RPMI7951 (cell line): Measurements from ENCODE around the gene GRID2. TPM values are rescaled to one million over a fixed set of nuclear protein-coding genes. Genes with fewer than 3 reads are reported as not detected.
"Not testable (repeated sequence)": the region's sequence is repeated elsewhere in the genome, so short reads cannot be mapped to it uniquely, and the experiment has no call there.

ENCODE experiments used
- DNase-seq: peaks from one replicate; pipeline ENCODE4 v3.0.0-alpha.2; 2012; ENCODE audit warnings: low read depth
- total RNA-seq: library from RNA; depleted of rRNA; stranded (reverse); fragments of >200 nt; shearing (Covaris generic); gene quantifications from 2 replicates; pipeline ENCODE4 v1.2.3, GENCODE V29; 2014

GRID2 gene
- total RNA-seq, 1 experiment from 2014 or later, result 0.12 TPM

DNA sequence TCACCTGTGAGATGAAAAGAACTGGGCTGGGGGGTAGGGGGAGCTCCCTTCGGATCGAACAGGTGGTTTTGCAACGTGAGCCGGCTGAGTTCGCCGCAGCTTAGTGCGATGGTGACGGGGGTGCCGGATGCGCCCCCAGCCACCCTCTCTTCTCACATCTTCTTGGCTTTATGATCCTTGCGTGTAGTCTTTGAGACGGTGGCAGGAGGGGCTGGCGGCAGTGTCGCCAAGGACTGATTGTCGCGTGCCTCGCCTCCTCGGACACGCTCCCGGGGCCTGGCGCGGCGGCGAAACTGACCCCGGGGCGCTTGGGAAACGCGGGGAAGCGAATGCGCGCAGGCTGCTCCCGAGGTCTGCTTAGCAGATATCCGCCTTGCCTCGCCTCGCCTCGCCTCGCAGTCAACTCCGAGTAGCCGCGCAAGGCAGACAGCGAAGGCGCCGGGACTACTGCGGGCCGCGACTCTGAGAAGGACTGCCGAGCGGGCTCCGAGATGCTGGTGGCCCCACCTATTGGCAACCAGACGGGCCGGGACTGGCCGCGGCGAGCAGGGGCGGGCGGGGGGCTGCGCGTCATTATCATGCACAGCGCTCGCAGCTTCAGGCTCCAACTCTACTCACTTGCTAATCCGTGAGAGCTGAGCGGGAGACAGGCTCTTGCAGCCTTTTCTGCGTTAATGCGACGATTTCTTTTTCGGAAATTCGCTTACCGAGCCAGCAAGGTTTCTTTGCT, 1.5 kb downstream of the GRID2 start:
- DNase-seq, result peak; percentile 16

GRCh38 chr4:92305878-92306520, 2.2 kb downstream of the GRID2 start:
- no peak for DNase-seq

- no peak for DNase-seq
Observed at GRCh38 chr4:92307181-92307580, 3.4 kb downstream of the GRID2 start.

DNA sequence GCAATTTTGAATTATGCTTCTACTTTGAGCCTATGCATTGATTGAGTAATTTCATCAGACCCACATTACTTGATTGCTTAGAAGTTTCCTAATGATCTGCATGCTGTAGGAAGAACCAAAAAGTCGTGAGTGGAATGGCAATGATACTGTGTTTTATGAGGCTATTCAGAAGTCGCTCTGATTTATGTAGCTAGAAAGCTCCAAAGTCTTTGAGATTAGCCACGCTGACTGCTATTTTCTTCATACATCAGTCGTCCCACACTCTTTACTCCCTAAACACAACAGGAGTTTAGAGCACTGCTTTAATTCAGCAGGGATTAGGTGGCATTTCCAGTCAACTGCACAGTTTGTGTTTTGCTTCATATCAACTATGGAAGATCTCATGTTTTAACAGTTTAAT, 4.1 kb downstream of the GRID2 start:
- no peak for DNase-seq

- no peak for DNase-seq
Observed at GRCh38 chr4:92317047-92317446, 13.3 kb downstream of the GRID2 start.

DNA sequence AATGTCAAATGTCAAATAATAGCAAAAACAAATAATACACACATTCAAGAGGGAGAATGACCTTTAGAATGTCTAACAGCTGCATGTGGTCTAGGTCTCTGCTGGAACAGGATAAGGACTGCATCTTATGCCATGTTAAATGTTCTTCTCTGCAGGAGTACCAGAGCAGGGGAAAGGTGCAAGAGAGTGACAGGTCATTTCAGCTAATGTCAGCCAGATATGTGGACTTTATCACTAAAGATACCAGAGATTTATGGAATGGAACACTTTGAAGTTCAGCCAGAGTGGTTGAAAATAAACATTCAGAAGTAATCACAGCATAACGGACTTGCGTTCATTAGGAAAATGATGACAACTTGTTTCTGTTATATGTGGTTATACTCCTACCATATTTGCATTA, 24.3 kb downstream of the GRID2 start:
- no peak for DNase-seq

GRCh38 chr4:92333016-92333415, 29.2 kb downstream of the GRID2 start:
- no peak for DNase-seq

GRCh38 chr4:92334716-92335350, 31.1 kb downstream of the GRID2 start:
- no peak for DNase-seq

DNA sequence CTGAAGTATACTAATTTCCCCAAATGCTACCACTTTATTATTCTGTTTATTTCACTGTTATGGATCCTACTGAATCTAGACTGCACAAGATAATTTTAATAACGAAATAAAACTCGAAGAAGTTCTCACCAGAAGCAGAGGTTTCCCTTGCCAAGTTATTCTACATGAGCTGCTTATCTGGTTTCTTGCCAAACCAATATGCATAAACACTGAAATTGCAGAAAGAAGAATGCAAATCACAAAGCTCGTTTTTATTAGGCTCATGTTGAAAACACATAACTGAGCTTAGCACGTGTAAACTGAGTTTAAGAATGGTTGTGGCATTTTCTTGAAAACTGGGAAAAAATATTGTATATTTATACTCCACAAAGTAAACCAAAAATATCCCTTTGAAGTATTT, 35.9 kb downstream of the GRID2 start:
- DNase-seq, result no peak

DNA sequence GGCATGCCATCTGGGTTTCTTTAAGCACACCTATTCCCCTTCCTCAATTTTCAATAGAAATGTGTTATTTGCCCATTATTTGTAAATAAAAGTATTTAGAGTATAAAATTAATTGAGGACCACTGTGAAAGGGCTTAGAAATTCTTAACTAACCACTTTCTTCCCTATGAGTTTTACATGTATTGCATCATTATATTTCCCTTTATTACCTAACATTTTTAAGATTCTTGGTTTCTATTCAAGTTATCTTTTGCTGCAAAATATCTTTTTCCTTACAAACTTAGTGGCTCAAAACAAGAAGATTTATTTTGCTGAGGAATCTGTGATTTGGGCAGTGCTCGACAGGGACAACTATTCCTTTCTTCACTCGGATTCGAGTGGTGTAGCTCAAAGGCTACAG, 40.5 kb downstream of the GRID2 start:
- no peak for DNase-seq

GRCh38 chr4:92346289-92346688, 42.5 kb downstream of the GRID2 start:
- no peak for DNase-seq

DNA sequence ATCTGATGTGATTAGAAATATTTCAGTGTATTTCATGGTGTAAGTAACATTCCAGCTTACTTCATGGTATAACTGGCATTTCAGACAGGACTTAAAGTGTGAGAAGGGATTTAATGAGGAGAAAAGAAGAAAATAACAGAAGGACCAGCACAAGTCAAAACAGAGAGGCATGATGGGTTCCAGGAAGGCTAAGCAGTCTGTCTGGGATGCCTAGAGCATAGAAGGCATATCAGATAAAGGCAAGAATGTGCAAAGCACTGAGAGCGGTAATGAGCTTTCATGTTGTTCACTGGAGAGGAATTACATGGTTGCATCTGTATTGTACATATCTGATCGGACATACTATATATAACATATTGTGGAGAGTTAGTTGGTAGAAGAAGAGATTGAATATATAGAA, 54.2 kb downstream of the GRID2 start:
- DNase-seq, result no peak

GRCh38 chr4:92359491-92359890, 55.7 kb downstream of the GRID2 start:
- no peak for DNase-seq

DNA sequence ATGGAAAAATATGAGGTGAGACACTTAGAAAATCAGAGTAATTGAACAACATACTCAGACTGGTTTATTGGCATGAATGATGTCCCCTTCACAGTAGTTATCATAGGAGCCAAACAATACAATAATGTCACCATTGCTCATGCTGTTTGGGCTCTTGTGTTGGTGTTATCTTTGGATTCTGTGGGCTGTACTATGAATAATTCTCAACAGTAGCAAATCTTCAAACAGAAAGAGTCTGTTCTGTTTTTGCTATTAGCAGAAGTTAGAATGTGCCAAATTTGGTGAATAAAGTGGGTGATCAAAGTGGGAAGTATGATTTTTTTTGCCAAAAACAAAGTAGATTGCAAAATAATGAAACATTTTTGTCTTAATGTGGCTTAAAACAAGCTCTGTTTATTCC, 58.3 kb downstream of the GRID2 start:
- DNase-seq, result no peak

DNA sequence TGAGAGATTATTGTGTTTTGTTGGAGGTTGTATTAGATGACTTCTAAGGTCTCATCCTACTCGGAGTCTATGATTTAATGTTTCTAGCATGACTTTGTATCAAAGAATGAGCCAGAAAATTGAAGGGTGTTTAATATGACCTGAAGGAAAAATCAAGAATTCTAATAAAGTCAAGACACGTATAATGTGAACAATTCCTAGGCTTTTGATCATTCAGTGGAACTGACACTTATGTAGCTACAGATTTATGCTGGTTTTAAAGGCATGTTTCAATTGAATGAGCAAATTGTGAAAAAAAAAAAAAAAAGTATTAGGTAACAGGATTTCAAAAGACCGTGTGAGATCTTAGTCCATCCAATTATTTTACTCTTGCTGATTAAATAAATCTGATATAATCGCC, 64.9 kb downstream of the GRID2 start:
- no peak for DNase-seq

- DNase-seq, result peak; percentile 1
Observed at GRCh38 chr4:92381616-92382015, 77.8 kb downstream of the GRID2 start.

DNA sequence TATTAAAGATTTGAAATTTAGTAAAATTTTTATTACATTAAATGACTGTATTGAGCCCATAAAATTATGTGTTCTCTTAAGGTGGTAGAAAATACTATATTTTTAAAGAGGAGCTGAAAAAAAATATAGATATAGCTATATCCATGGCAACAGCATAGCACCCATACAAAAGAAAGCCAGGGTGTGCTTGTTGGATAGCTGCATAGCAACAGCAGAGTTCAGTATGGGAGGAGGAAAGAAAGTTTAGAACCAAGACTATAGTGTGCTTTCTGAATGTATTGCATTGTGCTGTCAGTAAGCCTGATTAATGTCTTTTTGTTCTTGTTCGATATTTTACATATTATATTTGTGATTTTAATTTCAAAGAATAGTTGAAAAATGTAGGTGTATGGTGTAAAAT, 78.4 kb downstream of the GRID2 start:
- DNase-seq, result no peak

GRCh38 chr4:92387459-92388069, 83.8 kb downstream of the GRID2 start:
- DNase-seq, result peak; percentile 20

DNA sequence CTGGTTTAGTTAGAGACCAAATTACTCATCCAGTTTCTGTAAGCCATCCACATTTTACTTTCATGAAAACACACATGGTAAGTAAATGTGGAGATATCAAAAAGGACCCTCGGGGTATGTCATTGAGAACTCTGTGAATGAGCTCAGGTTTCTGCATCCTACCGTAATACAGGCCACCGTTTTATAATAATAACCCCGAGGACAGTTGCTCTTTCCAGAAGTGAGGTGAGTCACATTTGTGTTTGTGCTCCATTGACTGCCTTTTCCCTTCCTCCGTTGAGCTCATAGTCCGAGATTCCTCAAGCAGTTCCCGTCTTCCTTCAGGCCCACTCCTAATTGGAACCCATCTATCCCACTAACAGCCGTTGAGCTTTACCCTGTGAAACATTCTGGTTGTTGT, 95.3 kb downstream of the GRID2 start:
- DNase-seq, result peak; percentile 2

DNA sequence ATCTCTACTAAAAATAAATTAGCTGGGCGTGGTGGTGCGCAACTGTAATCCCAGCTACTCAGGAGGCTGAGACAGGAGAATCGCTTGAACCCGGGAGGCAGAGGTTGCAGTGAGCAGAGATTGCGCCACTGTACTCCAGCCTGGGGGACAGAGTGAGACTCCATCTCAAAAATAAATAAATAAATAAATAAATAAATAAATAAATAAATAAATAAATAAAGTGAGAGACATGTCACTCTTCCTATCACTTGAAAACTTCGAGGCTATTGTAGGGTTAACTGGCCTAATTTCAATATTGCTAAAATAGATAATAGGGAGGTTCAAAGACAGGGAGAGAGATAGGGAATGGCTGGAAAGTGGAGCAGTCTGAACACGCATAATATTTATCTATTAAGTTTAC, 99.8 kb downstream of the GRID2 start:
- not testable (repeated sequence) for DNase-seq

- no peak for DNase-seq
Observed at GRCh38 chr4:92406488-92406887, 102.7 kb downstream of the GRID2 start.

DNA sequence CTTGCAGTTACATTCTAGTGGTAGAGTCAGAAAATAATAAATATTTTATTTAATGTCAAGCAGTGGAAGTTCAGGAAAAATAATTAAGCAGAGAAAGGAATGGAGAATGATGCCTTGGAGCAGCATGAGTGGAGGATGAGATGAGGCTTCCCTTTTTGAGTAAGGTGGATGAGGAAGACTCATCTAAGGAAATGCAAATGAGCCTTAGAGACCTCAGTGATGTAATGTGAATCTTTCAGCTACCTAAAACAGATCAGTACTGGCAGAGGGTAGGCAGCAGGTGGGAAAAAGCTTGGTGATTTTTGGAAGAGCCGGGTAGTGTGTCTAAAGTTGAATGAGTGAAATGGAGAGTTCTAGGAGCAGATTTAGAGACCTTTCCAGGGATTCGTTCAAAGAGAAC, 118.2 kb downstream of the GRID2 start:
- no peak for DNase-seq

DNA sequence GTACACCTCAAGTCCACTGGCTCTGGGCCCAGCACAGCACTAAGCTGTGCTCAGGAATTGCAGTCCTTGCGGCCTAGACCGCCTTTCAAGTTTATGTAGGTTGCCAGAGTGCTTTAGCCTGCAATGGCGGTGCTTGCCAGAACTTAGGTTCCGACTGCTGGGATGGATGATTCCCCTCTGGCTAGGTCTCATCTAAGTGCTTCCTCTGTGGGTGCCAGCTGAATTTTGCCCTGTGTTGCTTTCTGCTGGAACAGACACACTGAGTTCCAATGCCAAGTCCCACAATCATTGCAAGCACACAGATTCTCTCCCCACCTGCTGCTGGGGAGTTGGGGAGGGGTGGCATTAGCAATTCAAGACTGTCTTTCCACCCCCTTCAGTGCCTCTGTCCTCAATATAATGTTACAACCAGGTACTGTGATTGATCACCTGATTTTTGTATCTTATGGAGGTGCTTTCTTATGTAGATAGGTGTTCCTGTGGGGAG, 129.5 kb downstream of the GRID2 start:
- no peak for DNase-seq
